Esophagus muscularis mucosa (tissue), 3 donors: Measurements from ENCODE around the gene NUSAP1.

Source experiments
- CTCF ChIP-seq, 3 experiments: fragments of 200-600 bp in 2 of 3; fragments of 450-650 bp in 1 of 3; sonication (generic) in 2 of 3; IDR thresholded peaks; one replicate each; pipeline ENCODE4 v1.5.1; 2017 to 2019; ENCODE audit warnings: antibody characterized with exemption in 3 of 3, mild to moderate bottlenecking in 2 of 3, moderate library complexity in 1 of 3
- POLR2A ChIP-seq: fragments of 450-650 bp; IDR thresholded peaks from one replicate; pipeline ENCODE4 v1.6.1; 2017; ENCODE audit warnings: antibody characterized with exemption, moderate library complexity, mild to moderate bottlenecking, low read depth

GRCh38 chr15:41424809-41425208 lies 92.1 kb downstream of the NUSAP1 start:
- TF ChIP-seq CTCF (IDR thresholded peaks at IDR 0.05) (no peak), POLR2A (no peak)
